Transverse colon (tissue), 4 donors: ENCODE data around the gene KIF16B. TPM values are rescaled to one million over a fixed set of nuclear protein-coding genes. Genes with fewer than 3 reads are reported as not detected.

Source experiments
- DNase-seq: peaks from one replicate; pipeline ENCODE4 v3.0.0-alpha.2; 2019
- H3K27ac ChIP-seq, 4 donors: fragments of 200-600 bp; sonication (generic); 2 replicates each; pipeline ENCODE4 v1.5.1; 2016 to 2018; ENCODE audit warnings: inconsistent platforms in 4 of 4
- H3K27me3 ChIP-seq: fragments of 200-600 bp; sonication (generic); 2 replicates; pipeline ENCODE4 v1.5.1; 2017; ENCODE audit warnings: inconsistent platforms
- H3K36me3 ChIP-seq, 4 donors: fragments of 200-600 bp; sonication (generic); 2 replicates each; pipeline ENCODE4 v1.5.1; 2017 to 2019; ENCODE audit warnings: inconsistent platforms in 4 of 4
- H3K4me1 ChIP-seq, 4 donors: fragments of 200-600 bp; sonication (generic); 2 replicates each; pipeline ENCODE4 v1.5.1; 2017 to 2020; ENCODE audit warnings: inconsistent platforms in 4 of 4
- H3K4me3 ChIP-seq, 4 donors: fragments of 200-600 bp; sonication (generic); 1 replicate in 1 of 4; 2 replicates in 3 of 4; pipeline versions ENCODE4 v1.5.1 to v1.6.1; 2017 to 2019; ENCODE audit warnings: inconsistent platforms in 4 of 4
- H3K9me3 ChIP-seq, 2 donors: fragments of 200-600 bp; sonication (generic); 2 replicates each; pipeline ENCODE4 v1.5.1; 2017 to 2019; ENCODE audit warnings: inconsistent platforms in 2 of 2
- CTCF ChIP-seq, 5 experiments: fragments of 200-600 bp in 3 of 5; fragments of 450-650 bp in 2 of 5; sonication (generic) in 3 of 5; IDR thresholded peaks; 1 replicate in 2 of 5; 2 replicates in 3 of 5; pipeline ENCODE4 v1.5.1; 2016 to 2017; ENCODE audit warnings: antibody characterized with exemption in 5 of 5, inconsistent platforms in 3 of 5, mild to moderate bottlenecking in 2 of 5, moderate library complexity in 1 of 5
- EP300 ChIP-seq: sonication (generic); formaldehyde crosslinking; IDR thresholded peaks from one replicate; pipeline ENCODE4 v1.6.1; 2017; ENCODE audit warnings: antibody characterized with exemption, low read depth
- POLR2A ChIP-seq: fragments of 450-650 bp; IDR thresholded peaks from one replicate; pipeline ENCODE4 v1.6.1; 2016; ENCODE audit warnings: antibody characterized with exemption, mild to moderate bottlenecking, moderate library complexity
- POLR2AphosphoS5 ChIP-seq, 3 donors: sonication (generic); formaldehyde crosslinking; IDR thresholded peaks; one replicate each; pipeline ENCODE4 v1.6.1; 2016; ENCODE audit warnings: antibody characterized with exemption in 3 of 3
- WGBS, 2 donors: methylation state at CpG; one replicate each; pipeline ENCODE4 v1.1.5; 2018; ENCODE audit warnings: low coverage in 1 of 2; 5-methylcytosine and 5-hydroxymethylcytosine counted together
- in situ Hi-C, 4 donors: fragments of 200-750 bp; cut with MboI; loops; one replicate each; pipeline versions ENCODE4 v1.15.0 to v1.15.1; 2017; ENCODE audit warnings: low sequenced_read_pairs in 3 of 4, low pct_ligation_motif_present in 1 of 4, low pct_unique_long_range_greater_than_20kb in 1 of 4
- intact Hi-C: fragments of 100-400 bp; cut with DNase I; formaldehyde crosslinking; loops from one replicate; pipeline ENCODE4 v1.15.1; 2023; ENCODE audit warnings: low total_unique reads
- total RNA-seq, 4 donors: library from RNA; depleted of rRNA; stranded (reverse); fragments of >200 nt; gene quantifications; one replicate each; pipeline ENCODE4 v1.1.0, GENCODE V29; 2016

Gene KIF16B
- total RNA-seq, 4 donors from 2014 or later: 82.7 to 154 (median 90.1) TPM

- no peak overlapping the region for H3K4me3 ChIP-seq
- intact Hi-C loops (no loop called here), in situ Hi-C loops (no loop called here)
- H3K27ac ChIP-seq: no peak overlapping the region
- H3K4me1 ChIP-seq: no peaks in the 10 kb centered on the region
- H3K36me3 ChIP-seq: no peaks in the 10 kb centered on the region
- no peak for TF ChIP-seq POLR2AphosphoS5 (IDR thresholded peaks at IDR 0.05)
- TF ChIP-seq EP300: no peak
- TF ChIP-seq CTCF (IDR thresholded peaks at IDR 0.05): no peak
- no peak for TF ChIP-seq POLR2A
- H3K9me3 ChIP-seq: no peaks in the 10 kb centered on the region
- H3K27me3 ChIP-seq: no peaks in the 10 kb centered on the region
- 58 to 93% methylated on average over 2 to 5 of the region's 5 CpGs for WGBS, 2 donors
- DNase-seq: no peak
These were observed 21.6 kb downstream of the KIF16B start for GRCh38 chr20:16551607-16552006.

DNA sequence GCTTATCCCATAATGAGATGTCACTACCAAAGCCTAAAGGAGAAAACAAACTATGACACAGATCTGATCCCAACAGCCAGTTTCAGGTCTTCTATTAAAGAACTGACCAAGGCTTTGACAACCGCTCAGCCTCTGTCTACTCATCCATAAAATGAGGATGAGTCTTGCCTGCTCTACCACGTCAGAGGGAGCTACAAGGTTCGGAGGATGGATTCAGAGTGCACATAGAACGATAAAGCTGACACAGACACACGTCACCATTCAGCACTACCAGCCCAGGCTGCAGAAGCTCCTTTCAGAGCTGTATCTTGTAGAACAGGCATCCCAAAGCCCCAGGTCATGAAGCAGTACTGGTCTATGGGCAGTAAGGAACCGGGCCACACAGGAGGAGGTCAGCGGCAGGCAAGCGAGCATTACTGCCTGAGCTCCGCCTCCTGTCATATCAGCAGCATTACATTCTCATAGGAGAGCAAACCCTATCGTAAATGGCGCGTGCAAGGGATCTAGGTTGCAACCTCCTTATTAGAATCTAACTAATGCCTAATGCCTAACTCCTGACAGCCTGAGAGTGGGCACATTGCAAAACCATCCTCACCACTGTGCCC is 25.1 kb downstream of the KIF16B start:
- WGBS, 2 donors: 93 to 94% methylated on average over 6 to 12 of the region's 12 CpGs
- in situ Hi-C loops: loop anchor here in 1 of 4 donors (25.0 kb wide), 1 partner anchor 164 kb away; no protein-coding TSS in a partner anchor
- Histone ChIP-seq H3K9me3 (no peaks in the 10 kb centered on the region), H3K4me3 (no peak overlapping the region), H3K36me3 (no peaks in the 10 kb centered on the region), H3K27me3 (no peaks in the 10 kb centered on the region), H3K4me1 (no peaks in the 10 kb centered on the region), H3K27ac (no peak overlapping the region)
- intact Hi-C loops: no loop called here
- TF ChIP-seq EP300 (no peak), CTCF (IDR thresholded peaks at IDR 0.05) (no peak), POLR2A (no peak), POLR2AphosphoS5 (IDR thresholded peaks at IDR 0.05) (no peak)
- no peak for DNase-seq

DNA sequence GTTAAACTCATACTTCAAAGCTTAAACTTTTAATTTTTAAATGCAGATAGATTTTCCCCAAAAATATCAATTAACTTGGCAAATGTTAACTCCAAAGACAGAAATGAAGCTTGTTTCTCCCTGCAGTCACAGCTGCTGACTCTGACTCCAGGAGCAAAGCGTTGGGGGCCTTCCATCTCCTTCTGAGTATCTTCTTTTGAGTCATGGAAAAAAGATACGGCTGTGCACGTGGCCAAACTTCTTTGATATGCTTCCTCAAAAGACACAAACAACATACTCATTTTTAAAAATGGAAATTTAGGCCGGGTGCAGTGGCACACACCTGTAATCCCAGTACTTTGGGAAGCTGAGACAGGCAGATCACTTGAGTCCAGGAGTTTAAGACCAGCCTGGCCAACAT is 28.3 kb downstream of the KIF16B start:
- DNase-seq: no peak
- no peaks in the 10 kb centered on the region for H3K27me3 ChIP-seq
- in situ Hi-C loops (loop anchor here in 1 of 4 donors (25.0 kb wide), 1 partner anchor 167 kb away; no protein-coding TSS in a partner anchor), intact Hi-C loops (no loop called here)
- no peaks in the 10 kb centered on the region for H3K36me3 ChIP-seq
- no peak overlapping the region for H3K4me3 ChIP-seq
- WGBS, 2 donors: 69 to 83% methylated on average over 3 to 4 of the region's 4 CpGs
- H3K4me1 ChIP-seq: peaks cover 0 to 1% (median 0%) of the 10 kb centered on the region in 4 donors
- H3K27ac ChIP-seq: no peak overlapping the region
- TF ChIP-seq POLR2AphosphoS5 (IDR thresholded peaks at IDR 0.05): no peak
- TF ChIP-seq POLR2A: no peak
- no peak for TF ChIP-seq CTCF (IDR thresholded peaks at IDR 0.05)
- no peak for TF ChIP-seq EP300
- no peaks in the 10 kb centered on the region for H3K9me3 ChIP-seq

GRCh38 chr20:16542477-16542876 is 30.8 kb downstream of the KIF16B start:
- no peaks in the 10 kb centered on the region for H3K36me3 ChIP-seq
- intact Hi-C loops: loop anchor here (1.0 kb wide), 1 partner anchor 27 kb away; no protein-coding TSS in a partner anchor
- DNase-seq: no peak
- no peaks in the 10 kb centered on the region for H3K27me3 ChIP-seq
- H3K27ac ChIP-seq: no peak overlapping the region
- peaks cover 0 to 12% (median 4%) of the 10 kb centered on the region in 4 donors for H3K4me1 ChIP-seq
- in situ Hi-C loops: loop anchor here in 1 of 4 donors (25.0 kb wide), 1 partner anchor 170 kb away; no protein-coding TSS in a partner anchor
- TF ChIP-seq POLR2AphosphoS5 (IDR thresholded peaks at IDR 0.05) (no peak), POLR2A (no peak), CTCF (IDR thresholded peaks at IDR 0.05) (no peak), EP300 (no peak)
- no peaks in the 10 kb centered on the region for H3K9me3 ChIP-seq
- 69 to 84% methylated on average over 2 to 4 of the region's 4 CpGs for WGBS, 2 donors
- no peak overlapping the region for H3K4me3 ChIP-seq
